ENCODE data around the gene ACACB.

Gene ACACB

GRCh38 chr12:109279525-109279924, 163.1 kb downstream of the ACACB start:
- DNase-seq (ENCODE audit: low read depth): no peak

- no peak for DNase-seq (ENCODE audit: low read depth)
These were observed 165.1 kb downstream of the ACACB start for GRCh38 chr12:109281452-109281851.

GRCh38 chr12:109284392-109284791, 168.0 kb downstream of the ACACB start:
- no peak for DNase-seq (ENCODE audit: low read depth)

- no peak for DNase-seq (ENCODE audit: low read depth)
These were observed 169.9 kb downstream of the ACACB start for GRCh38 chr12:109286252-109286651.

GRCh38 chr12:109286652-109287051, 170.3 kb downstream of the ACACB start:
- DNase-seq (ENCODE audit: low read depth): no peak

GRCh38 chr12:109287181-109287580, 170.8 kb downstream of the ACACB start:
- no peak for DNase-seq (ENCODE audit: low read depth)

- no peak for DNase-seq (ENCODE audit: low read depth)
These were observed 171.6 kb downstream of the ACACB start for GRCh38 chr12:109287811-109288469.

GRCh38 chr12:109288571-109288970, 172.2 kb downstream of the ACACB start:
- DNase-seq (ENCODE audit: low read depth): no peak

- no peak for DNase-seq (ENCODE audit: low read depth)
These were observed 172.6 kb downstream of the ACACB start for GRCh38 chr12:109289004-109289403.

- DNase-seq (ENCODE audit: low read depth): no peak
These were observed 173.2 kb downstream of the ACACB start for GRCh38 chr12:109289551-109289950.

GRCh38 chr12:109290061-109290460, 173.7 kb downstream of the ACACB start:
- DNase-seq (ENCODE audit: low read depth): no peak

GRCh38 chr12:109291117-109291516, 174.7 kb downstream of the ACACB start:
- no peak for DNase-seq (ENCODE audit: low read depth)

GRCh38 chr12:109291521-109292341, 175.3 kb downstream of the ACACB start:
- DNase-seq (ENCODE audit: low read depth): no peak

- no peak for DNase-seq (ENCODE audit: low read depth)
These were observed 175.9 kb downstream of the ACACB start for GRCh38 chr12:109292342-109292711.

GRCh38 chr12:109293106-109293505, 176.7 kb downstream of the ACACB start:
- DNase-seq (ENCODE audit: low read depth): no peak

- DNase-seq (ENCODE audit: low read depth): no peak
These were observed 178.0 kb downstream of the ACACB start for GRCh38 chr12:109294286-109294796.

- no peak for DNase-seq (ENCODE audit: low read depth)
These were observed 179.5 kb downstream of the ACACB start for GRCh38 chr12:109295764-109296425.

- no peak for DNase-seq (ENCODE audit: low read depth)
These were observed 180.0 kb downstream of the ACACB start for GRCh38 chr12:109296431-109296830.

- no peak for DNase-seq (ENCODE audit: low read depth)
These were observed 183.5 kb downstream of the ACACB start for GRCh38 chr12:109299849-109300248.

GRCh38 chr12:109301643-109302168, 185.3 kb downstream of the ACACB start:
- no peak for DNase-seq (ENCODE audit: low read depth)

- DNase-seq (ENCODE audit: low read depth): no peak
These were observed 186.0 kb downstream of the ACACB start for GRCh38 chr12:109302358-109302757.

GRCh38 chr12:109302770-109303169, 186.4 kb downstream of the ACACB start:
- DNase-seq (ENCODE audit: low read depth): no peak

- no peak for DNase-seq (ENCODE audit: low read depth)
These were observed 188.1 kb downstream of the ACACB start for GRCh38 chr12:109304485-109304884.

All from HS-5 (cell line).